ENCODE measurements around the gene SH2D1A.

DNA sequence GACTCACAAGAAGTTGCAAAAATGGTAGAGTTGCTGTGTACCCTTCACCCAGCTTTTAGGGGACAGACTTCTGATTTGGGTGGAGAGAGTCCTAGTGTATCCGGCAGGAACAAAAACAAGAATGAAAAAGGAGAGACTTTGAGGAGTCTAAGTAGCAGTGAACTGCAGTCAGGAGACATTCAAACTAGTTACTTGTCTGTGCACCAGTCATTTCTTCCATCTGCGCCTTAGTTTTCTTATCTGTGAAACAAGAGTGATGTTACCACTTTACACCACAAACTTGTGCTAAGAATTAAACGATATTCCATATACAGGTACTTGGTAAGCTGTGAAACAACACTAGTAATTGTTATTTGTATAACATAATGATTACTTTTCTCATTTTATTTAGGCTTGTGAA lies 47.3 kb downstream of the SH2D1A start:
- TF ChIP-seq, protein P1, sequence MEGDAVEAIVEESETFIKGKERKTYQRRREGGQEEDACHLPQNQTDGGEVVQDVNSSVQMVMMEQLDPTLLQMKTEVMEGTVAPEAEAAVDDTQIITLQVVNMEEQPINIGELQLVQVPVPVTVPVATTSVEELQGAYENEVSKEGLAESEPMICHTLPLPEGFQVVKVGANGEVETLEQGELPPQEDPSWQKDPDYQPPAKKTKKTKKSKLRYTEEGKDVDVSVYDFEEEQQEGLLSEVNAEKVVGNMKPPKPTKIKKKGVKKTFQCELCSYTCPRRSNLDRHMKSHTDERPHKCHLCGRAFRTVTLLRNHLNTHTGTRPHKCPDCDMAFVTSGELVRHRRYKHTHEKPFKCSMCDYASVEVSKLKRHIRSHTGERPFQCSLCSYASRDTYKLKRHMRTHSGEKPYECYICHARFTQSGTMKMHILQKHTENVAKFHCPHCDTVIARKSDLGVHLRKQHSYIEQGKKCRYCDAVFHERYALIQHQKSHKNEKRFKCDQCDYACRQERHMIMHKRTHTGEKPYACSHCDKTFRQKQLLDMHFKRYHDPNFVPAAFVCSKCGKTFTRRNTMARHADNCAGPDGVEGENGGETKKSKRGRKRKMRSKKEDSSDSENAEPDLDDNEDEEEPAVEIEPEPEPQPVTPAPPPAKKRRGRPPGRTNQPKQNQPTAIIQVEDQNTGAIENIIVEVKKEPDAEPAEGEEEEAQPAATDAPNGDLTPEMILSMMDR (IDR thresholded peaks at IDR 0.05; ENCODE audit: insufficient read depth, low read depth, low read length): no peak
- TF ChIP-seq EZH2 (IDR thresholded peaks at IDR 0.05; ENCODE audit: insufficient read depth, low read length): no peak

Measured in astrocyte (in vitro differentiated cells and primary cell).